Omental fat pad (tissue), 4 donors: Measurements from ENCODE around the gene TBC1D16. TPM values are rescaled to one million over a fixed set of nuclear protein-coding genes. Genes with fewer than 3 reads are reported as not detected.

Experiments used
- ATAC-seq: fragments of 150-250 bp; one replicate; pipeline ENCODE4 v1.9.1; 2016; ENCODE audit warnings: mild to moderate bottlenecking, moderate library complexity; ENCODE audit not compliant: low FRiP score
- DNase-seq: peaks from one replicate; pipeline ENCODE4 v3.0.0-alpha.2; 2019; ENCODE audit warnings: low spot score
- CTCF ChIP-seq, 3 donors: fragments of 450-650 bp; IDR thresholded peaks; one replicate each; pipeline ENCODE4 v1.5.1; 2016 to 2017; ENCODE audit warnings: antibody characterized with exemption in 3 of 3, mild to moderate bottlenecking in 3 of 3, moderate library complexity in 2 of 3
- total RNA-seq, 4 donors: library from RNA; depleted of rRNA; stranded (reverse); fragments of >200 nt; gene quantifications; one replicate each; pipeline ENCODE4 v1.1.0, GENCODE V29; 2016

Gene TBC1D16
- total RNA-seq, 4 donors from 2014 or later, result 46.1 to 97.9 (median 65.3) TPM

GRCh38 chr17:80064696-80065095, 29.0 kb upstream of the TBC1D16 start:
- no peak for TF ChIP-seq CTCF (IDR thresholded peaks at IDR 0.05)
- ATAC-seq, result no peak

DNA sequence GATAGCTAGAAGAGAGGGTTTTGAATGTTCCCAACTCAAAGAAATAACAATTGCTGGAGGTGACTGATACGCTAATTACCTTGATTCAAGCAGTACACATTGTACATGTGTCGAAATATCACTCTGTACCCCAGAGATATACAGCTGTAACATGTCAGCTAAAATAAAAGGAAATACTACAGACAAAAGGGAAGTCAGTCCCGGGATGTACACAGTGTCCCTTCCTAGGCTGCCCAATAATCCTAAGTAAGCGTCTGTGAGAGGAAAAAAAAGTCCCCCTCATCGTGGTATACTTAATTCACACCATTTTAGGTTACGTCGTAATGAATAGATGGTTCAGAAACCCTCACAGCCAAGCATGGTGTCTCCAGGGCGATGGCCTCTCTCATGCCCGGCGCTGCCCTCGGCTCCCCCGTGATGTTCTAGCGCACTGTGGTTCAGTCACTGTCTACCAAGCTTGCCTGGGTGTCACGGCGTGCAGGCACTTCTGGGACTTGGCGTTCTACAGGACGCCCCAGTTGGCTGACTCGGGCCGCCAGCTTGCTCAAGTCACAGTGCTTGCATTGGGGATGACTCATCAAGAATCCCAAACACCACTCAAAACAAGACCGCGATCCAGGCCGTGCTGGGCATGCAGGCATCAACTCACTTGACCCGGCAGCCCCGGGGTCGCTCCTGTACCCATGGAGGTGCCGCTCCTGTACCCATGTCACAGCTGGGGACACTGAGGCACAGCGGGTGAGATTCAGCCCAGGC, 28.3 kb upstream of the TBC1D16 start:
- DNase-seq, result no peak
- TF ChIP-seq CTCF (IDR thresholded peaks at IDR 0.05), result no peak
- ATAC-seq, result no peak

More at GRCh38 chr17:80064696-80065095, 29.0 kb upstream of the TBC1D16 start:
- DNase-seq, result no peak

GRCh38 chr17:80061421-80061820, 25.7 kb upstream of the TBC1D16 start:
- TF ChIP-seq CTCF (IDR thresholded peaks at IDR 0.05), result no peak
- no peak for ATAC-seq
- no peak for DNase-seq

DNA sequence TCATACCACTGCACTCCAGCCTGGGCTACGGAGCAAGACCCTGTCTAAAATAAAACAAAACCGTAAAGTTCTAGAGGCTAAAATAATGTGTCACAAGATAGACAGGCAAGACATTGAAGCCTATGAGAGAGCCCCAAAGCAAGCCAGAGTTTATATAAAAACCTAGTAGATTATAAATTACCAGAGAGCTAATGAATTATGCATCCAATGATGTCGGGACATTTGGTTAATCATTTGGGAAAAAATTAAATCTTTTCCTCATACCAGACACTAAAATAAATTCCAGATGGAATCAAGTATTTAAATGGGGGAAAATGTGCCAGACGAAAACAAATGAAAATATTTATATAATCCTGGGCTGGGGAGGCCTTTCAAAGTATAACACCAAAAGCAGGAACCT, 25.0 kb upstream of the TBC1D16 start:
- DNase-seq (no peak), ATAC-seq (no peak)
- TF ChIP-seq CTCF (IDR thresholded peaks at IDR 0.05), result no peak

DNA sequence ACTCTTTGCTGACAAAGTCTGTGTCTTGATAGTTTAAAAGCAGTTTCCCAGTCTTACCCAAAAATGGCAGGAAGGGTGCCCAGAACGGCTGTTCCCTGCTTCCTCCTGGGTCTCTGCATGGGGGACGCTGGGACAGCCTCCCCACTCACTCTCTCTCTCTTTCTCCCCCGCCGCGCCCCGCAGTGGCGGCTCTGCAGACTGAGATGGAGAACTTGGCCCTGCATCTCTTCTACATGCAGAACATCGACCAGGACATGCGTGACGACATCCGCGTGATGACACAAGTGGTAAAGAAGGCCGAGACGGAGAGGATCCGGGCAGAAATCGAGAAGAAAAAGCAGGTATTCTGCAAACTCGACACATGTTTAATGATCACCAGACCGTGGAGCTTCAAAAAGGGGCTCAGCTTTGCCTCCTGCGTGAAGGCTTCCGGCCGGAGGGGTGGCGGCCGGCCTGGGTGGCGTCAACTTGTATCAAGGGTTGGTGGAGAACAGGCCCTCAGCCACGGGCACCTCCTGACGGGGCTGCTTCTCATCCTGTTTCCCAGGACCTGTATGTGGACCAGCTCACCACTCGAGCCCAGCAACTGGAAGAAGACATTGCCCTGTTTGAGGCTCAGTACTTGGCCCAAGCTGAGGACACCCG, 22.8 kb upstream of the TBC1D16 start:
- TF ChIP-seq CTCF (IDR thresholded peaks at IDR 0.05), result no peak
- no peak for ATAC-seq

DNA sequence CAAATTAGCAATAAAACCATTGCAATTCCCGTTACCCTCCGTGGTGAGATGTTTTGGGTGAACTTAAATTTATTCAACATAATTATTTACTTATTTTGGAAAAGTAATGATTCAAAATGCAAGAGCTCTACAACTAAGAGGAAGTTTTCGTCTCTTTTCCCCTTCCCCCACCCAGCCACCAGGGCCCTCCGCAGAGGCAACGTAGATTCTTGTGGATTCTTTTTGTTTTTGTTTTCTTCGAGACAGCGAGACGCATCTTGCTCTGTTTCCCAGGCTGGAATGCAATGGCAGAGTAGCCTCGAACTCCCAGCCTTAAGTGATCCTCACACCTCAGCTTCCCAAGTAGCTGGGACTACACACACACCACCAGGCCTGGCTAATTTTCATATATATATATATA, 19.9 kb upstream of the TBC1D16 start:
- DNase-seq, result no peak
- no peak for ATAC-seq
- TF ChIP-seq CTCF (IDR thresholded peaks at IDR 0.05), result no peak

More for the DNA sequence above, 22.8 kb upstream of the TBC1D16 start:
- DNase-seq, result no peak

DNA sequence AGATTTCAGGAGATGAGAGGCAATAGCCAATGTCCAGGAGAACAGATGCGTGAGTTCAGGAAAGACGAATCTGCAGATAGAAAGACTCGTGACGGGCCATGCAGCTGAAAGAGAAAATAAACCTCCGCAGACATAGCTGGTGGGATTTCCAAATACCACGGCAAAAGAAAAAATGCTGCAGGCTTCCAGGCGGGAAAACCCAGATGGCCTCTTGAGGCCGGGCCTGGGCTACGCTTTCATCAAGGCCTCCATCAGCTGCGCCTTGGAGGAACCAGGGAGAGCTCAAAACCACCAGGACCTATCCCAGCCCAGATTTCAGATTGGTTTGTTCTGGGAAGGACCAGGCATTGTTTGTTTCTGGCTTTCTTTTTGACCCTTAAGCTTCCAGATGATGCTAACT, 17.4 kb upstream of the TBC1D16 start:
- no peak for TF ChIP-seq CTCF (IDR thresholded peaks at IDR 0.05)
- DNase-seq (no peak), ATAC-seq (no peak)
